ENCODE results near the gene PSRC1. TPM values are rescaled to one million over a fixed set of nuclear protein-coding genes. Genes with fewer than 3 reads are reported as not detected.

The PSRC1 gene
- total and polyA plus RNA-seq, 2 of the 8 experiments (the other 6 are each of a cell fraction or from before 2014, with no cell fraction given) = 56.1 to 67.3 TPM

- ChIA-PET CTCF (ENCODE audit: partially characterized antibody) (interaction anchor here (1.1 to 1.4 kb wide), 2 partner anchors 35 to 72 kb away, joined by 3 to 4 read pairs; no protein-coding TSS in a partner anchor), POLR2A (ENCODE audit: partially characterized antibody) (no interaction called here)
- DNase-seq (ENCODE audit: low read depth in 1 of 2, low spot score in 2 of 2) (no peak), FAIRE-seq (no peak)
- Histone ChIP-seq H3K4me1 (replicated peaks in 1 of 4; ENCODE audit: control insufficient read depth in 3 of 4, insufficient read depth in 4 of 4, low read length in 3 of 4) (no peaks in the 10 kb centered on the region), H3K18ac (ENCODE audit: extremely low read depth, low read length) (no peak overlapping the region), H3K14ac (ENCODE audit: insufficient read length) (no peak overlapping the region), H2BK5ac (ENCODE audit: low read depth, low read length) (no peak overlapping the region), H3K23ac (ENCODE audit: insufficient read length) (no peak overlapping the region), H3K4me3 (ENCODE audit: extremely low read depth in 1 of 4, insufficient read depth in 2 of 4, low read depth in 3 of 4, low read length in 4 of 4) (no peak overlapping the region), H2BK20ac (ENCODE audit: low read length) (no peak overlapping the region), H2BK12ac (ENCODE audit: low read depth, low read length) (no peak overlapping the region), H2AFZ (ENCODE audit: low read length) (no peak overlapping the region), H3K56ac (replicated peaks; ENCODE audit: insufficient read length, low read depth, low read length) (no peak overlapping the region), H3K36me3 (ENCODE audit: control insufficient read depth in 2 of 4, insufficient read depth in 4 of 4, low read length in 3 of 4) (peaks cover 7 to 37% (median 27%) of the 10 kb centered on the region in 4 experiments; a peak in 7 of 8 replicates), H4K5ac (ENCODE audit: insufficient read length, low read depth, low read length) (no peak overlapping the region), H3K27me3 (replicated peaks in 1 of 4; ENCODE audit: control insufficient read depth in 3 of 4, extremely low read depth in 1 of 4, insufficient read depth in 3 of 4, low read length in 3 of 4) (no peaks in the 10 kb centered on the region), H2BK15ac (ENCODE audit: low read length) (no peak overlapping the region), H3K4ac (replicated peaks; ENCODE audit: insufficient read length, low read depth, low read length) (peak overlapping the region; percentile 77), H3K9me3 (ENCODE audit: insufficient read depth in 2 of 2, low read depth in 1 of 2, low read length in 1 of 2) (no peaks in the 10 kb centered on the region), H4K20me1 (replicated peaks in 1 of 2; ENCODE audit: control insufficient read depth in 1 of 2, insufficient read depth in 2 of 2, low read length in 2 of 2) (no peaks in the 10 kb centered on the region), H3K23me2 (ENCODE audit: low read depth, low read length) (no peaks in the 10 kb centered on the region), H3K79me1 (ENCODE audit: low read depth, low read length) (no peaks in the 10 kb centered on the region), H4K8ac (ENCODE audit: extremely low read depth, insufficient read depth, low read length) (no peak overlapping the region), H4K91ac (replicated peaks; ENCODE audit: insufficient read length, low read length) (no peak overlapping the region), H3K4me2 (ENCODE audit: insufficient read depth in 1 of 2, low read depth in 2 of 2, low read length in 2 of 2) (no peak overlapping the region), H2AK5ac (ENCODE audit: low read depth, low read length) (no peak overlapping the region), H3K27ac (ENCODE audit: low read depth, low read length) (no peak overlapping the region), H2BK120ac (replicated peaks; ENCODE audit: low read depth, low read length) (no peak overlapping the region), H3K9ac (replicated peaks in 1 of 4; ENCODE audit: extremely low read depth in 1 of 4, low read depth in 3 of 4, low read length in 3 of 4) (no peak overlapping the region), H3K79me2 (ENCODE audit: control insufficient read depth in 1 of 2, insufficient read depth in 2 of 2, low read length in 2 of 2) (no peaks in the 10 kb centered on the region)
- 87% methylated on average over 5 of the region's 5 CpGs; no CpG with 5 or more reads in 1 of the 2 experiments for WGBS, 2 experiments (ENCODE audit: extremely low coverage in 1 of 2, insufficient coverage in 1 of 2, insufficient read length in 1 of 2, insufficient replicate concordance in 2 of 2, low coverage in 1 of 2, low lambda C conversion rate in 2 of 2, missing lambda C conversion rate in 1 of 2)
- TF ChIP-seq EZH2 (IDR thresholded peaks at IDR 0.05; ENCODE audit: low read depth, low read length, severe bottlenecking) (no peak), POLR2A (IDR thresholded peaks at IDR 0.05; ENCODE audit: control extremely low read depth in 1 of 2, low read depth in 2 of 2, low read length in 2 of 2) (no peak), SIRT6 (IDR thresholded peaks at IDR 0.05; ENCODE audit: low read length) (no peak)
Measured at GRCh38 chr1:109327285-109327684, 44.3 kb upstream of the PSRC1 start.
